Measurements from ENCODE around the gene INPP4A.
A peak's percentile ranks its signal among the peaks of the same experiment; 100 is the strongest.

The INPP4A gene

GRCh38 chr2:98559581-98559980 is 114.9 kb downstream of the INPP4A start:
- H3K27ac Mint-ChIP-seq = no peak overlapping the region
- DNase-seq (no peak), ATAC-seq (no peak)
- no peaks in the 10 kb centered on the region for H3K9me3 Mint-ChIP-seq
- no peak overlapping the region for H3K4me3 Mint-ChIP-seq
- H3K36me3 Mint-ChIP-seq (ENCODE audit: low read depth) = peaks cover 12% of the 10 kb centered on the region
- no peaks in the 10 kb centered on the region for H3K27me3 Mint-ChIP-seq
- H3K4me1 Mint-ChIP-seq = peaks cover 33% of the 10 kb centered on the region

DNA sequence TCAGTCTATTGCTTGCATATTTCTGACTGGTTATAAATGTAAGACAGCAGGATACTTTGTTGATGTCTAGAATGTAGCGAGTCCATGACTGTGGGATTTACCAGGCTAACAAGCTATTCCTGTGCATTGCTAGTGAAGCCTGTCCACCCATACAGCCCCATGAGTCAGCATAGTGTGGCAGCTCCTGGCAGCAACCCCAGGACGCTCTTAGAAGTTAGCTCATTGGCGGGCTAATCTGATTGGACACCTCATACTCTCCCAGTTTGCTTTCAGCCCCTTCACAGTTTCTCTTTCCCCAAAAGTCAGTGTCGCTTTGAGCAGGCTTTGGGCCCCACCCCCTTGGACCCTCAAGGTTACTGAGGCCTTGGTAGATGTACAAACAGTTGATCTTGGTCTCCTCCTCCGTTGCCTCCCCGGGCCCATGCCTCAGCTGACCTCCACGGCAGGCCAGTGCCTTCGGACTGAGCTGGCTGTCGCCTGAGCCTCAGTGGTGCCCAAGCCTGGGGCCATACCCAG is 115.7 kb downstream of the INPP4A start:
- no peak for ATAC-seq
- peaks cover 5% of the 10 kb centered on the region for H3K36me3 Mint-ChIP-seq (ENCODE audit: low read depth)

DNA sequence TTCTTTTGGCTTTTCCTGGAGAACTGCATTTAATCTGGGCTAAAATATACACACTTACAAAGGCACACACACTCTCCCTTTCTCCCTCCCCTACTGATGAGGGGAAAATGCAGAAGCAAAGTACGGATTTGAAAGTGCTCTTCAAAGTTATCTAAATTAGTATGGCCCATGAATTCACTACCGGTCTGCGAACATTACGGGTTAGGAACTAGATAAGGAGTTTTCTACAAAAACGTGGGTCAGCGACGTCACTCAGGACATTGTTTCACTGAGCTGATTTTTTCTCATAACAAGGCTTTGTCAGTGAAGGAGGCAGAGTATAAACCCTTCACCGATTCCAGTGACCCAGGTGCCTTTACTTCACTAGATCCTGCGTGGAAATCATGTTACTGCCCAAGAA is 116.4 kb downstream of the INPP4A start:
- Mint-ChIP-seq H3K27ac (no peak overlapping the region), H3K9me3 (no peaks in the 10 kb centered on the region), H3K36me3 (ENCODE audit: low read depth) (peaks cover 2% of the 10 kb centered on the region), H3K4me3 (no peak overlapping the region), H3K4me1 (peaks cover 32% of the 10 kb centered on the region), H3K27me3 (no peaks in the 10 kb centered on the region)
- DNase-seq (no peak), ATAC-seq (no peak)

More for the DNA sequence above, 115.7 kb downstream of the INPP4A start:
- DNase-seq = no peak
- Mint-ChIP-seq H3K27ac (no peak overlapping the region), H3K4me3 (no peak overlapping the region), H3K27me3 (no peaks in the 10 kb centered on the region), H3K4me1 (peaks cover 33% of the 10 kb centered on the region), H3K9me3 (no peaks in the 10 kb centered on the region)

- Mint-ChIP-seq H3K27me3 (no peaks in the 10 kb centered on the region), H3K36me3 (ENCODE audit: low read depth) (peaks cover 2% of the 10 kb centered on the region), H3K27ac (no peak overlapping the region), H3K4me1 (peaks cover 22% of the 10 kb centered on the region), H3K9me3 (no peaks in the 10 kb centered on the region), H3K4me3 (no peak overlapping the region)
- DNase-seq (no peak), ATAC-seq (no peak)
Measured at GRCh38 chr2:98561902-98562695, 117.4 kb downstream of the INPP4A start.

- Mint-ChIP-seq H3K36me3 (ENCODE audit: low read depth) (peaks cover 2% of the 10 kb centered on the region), H3K27me3 (no peaks in the 10 kb centered on the region), H3K4me3 (no peak overlapping the region), H3K4me1 (peaks cover 17% of the 10 kb centered on the region), H3K27ac (peak overlapping the region; percentile 5), H3K9me3 (no peaks in the 10 kb centered on the region)
- ATAC-seq (no peak), DNase-seq (no peak)
Measured at GRCh38 chr2:98563394-98563793, 118.7 kb downstream of the INPP4A start.

DNA sequence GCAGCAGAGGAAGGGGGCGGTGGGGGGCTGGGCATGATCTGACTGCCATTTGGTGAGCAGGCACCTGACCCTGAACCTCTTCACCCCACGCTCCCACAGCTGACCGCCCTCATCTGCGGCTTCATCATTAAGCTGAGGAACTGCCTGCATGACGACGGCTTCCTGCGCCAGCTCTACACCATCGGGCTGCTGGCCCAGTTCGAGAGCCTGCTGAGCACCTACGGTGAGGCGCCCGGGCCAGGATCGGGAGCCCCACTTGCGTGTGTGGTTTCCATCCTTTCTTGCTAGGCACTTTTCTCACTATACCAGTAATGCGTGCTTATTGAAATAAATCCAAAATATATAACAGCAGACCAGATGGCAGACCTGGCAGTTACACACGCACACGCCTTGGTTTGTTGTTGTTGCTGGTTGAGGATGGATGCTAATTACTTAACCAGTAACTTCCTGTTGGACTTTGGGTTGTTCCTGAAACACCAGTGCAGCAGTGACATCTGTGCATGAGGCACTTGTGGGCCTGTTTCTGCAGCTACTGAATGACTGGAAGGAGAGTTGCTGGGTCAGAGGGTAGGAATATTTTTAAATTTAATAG is 120.0 kb downstream of the INPP4A start:
- DNase-seq (no peak), ATAC-seq (no peak)
- H3K4me3 Mint-ChIP-seq = no peak overlapping the region
- peaks cover 3% of the 10 kb centered on the region for H3K36me3 Mint-ChIP-seq (ENCODE audit: low read depth)
- no peak overlapping the region for H3K27ac Mint-ChIP-seq
- peaks cover 8% of the 10 kb centered on the region for H3K4me1 Mint-ChIP-seq
- H3K9me3 Mint-ChIP-seq = no peaks in the 10 kb centered on the region
- no peaks in the 10 kb centered on the region for H3K27me3 Mint-ChIP-seq

GRCh38 chr2:98565286-98565860 is 120.7 kb downstream of the INPP4A start:
- no peaks in the 10 kb centered on the region for H3K27me3 Mint-ChIP-seq
- H3K36me3 Mint-ChIP-seq (ENCODE audit: low read depth) = peaks cover 9% of the 10 kb centered on the region
- no peak overlapping the region for H3K4me3 Mint-ChIP-seq
- DNase-seq (no peak), ATAC-seq (no peak)
- H3K9me3 Mint-ChIP-seq = no peaks in the 10 kb centered on the region
- H3K27ac Mint-ChIP-seq = peak overlapping the region; percentile 28
- peaks cover 3% of the 10 kb centered on the region for H3K4me1 Mint-ChIP-seq

DNA sequence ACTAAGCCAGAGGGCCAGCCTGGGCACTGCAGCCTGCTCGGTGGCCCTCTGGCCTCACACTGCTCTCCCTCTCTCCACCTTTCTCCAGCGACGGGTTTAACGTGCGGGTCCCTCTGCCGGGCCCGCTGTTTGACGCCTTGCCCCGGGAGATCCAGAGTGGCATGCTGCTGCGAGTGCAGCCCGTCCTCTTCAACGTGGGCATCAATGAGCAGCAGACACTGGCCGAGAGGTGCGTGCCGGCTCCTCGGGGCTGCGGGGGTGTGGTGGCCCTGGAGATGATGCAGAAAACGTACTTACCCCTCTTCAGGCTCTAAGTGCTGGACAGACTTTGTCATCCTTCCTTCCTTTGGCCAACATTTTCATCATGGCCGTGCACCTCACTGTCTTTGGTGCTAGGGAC is 121.3 kb downstream of the INPP4A start:
- no peak overlapping the region for H3K27ac Mint-ChIP-seq
- H3K4me1 Mint-ChIP-seq = peaks cover 3% of the 10 kb centered on the region
- H3K27me3 Mint-ChIP-seq = no peaks in the 10 kb centered on the region
- no peak overlapping the region for H3K4me3 Mint-ChIP-seq
- DNase-seq = no peak
- peaks cover 8% of the 10 kb centered on the region for H3K36me3 Mint-ChIP-seq (ENCODE audit: low read depth)
- no peaks in the 10 kb centered on the region for H3K9me3 Mint-ChIP-seq
- no peak for ATAC-seq

DNA sequence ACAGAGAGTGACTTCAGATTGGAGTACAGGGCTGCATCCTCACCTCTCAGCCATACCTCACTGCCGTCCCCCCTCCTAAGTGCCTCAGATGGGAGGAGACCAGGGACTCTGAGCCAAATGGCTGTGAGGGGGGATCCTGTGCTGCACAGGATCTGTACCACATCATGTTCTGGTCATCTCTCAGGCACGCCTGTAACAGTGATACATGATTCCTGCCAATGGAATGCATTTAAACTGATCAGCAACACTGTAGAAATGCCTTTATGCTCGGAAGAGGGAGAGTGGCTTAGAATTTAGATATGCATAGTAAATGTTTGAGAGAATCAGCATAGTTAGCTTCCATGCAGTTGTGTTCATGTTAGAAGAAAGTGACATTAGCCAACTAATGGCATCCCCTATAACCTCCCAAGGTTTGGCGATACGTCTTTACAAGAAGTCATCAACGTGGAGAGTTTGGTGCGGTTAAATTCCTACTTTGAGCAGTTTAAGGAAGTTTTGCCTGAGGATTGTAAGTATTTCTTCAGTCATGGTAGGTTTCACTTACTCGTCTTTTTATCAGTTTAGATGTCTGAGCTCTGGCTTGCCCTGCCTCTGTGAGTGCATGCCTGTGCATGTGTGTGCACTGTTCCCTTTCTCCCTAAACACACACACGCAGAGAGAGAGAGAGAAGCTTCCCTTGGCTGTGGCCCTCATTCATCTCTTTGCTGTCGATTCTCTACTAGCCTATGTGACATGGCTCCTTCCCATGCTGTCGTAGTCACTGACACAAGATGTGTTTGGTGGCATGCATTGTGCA is 123.7 kb downstream of the INPP4A start:
- H3K4me1 Mint-ChIP-seq = peaks cover 3% of the 10 kb centered on the region
- no peak for ATAC-seq
- H3K4me3 Mint-ChIP-seq = no peak overlapping the region
- H3K27me3 Mint-ChIP-seq = no peaks in the 10 kb centered on the region
- DNase-seq = no peak
- peaks cover 6% of the 10 kb centered on the region for H3K36me3 Mint-ChIP-seq (ENCODE audit: low read depth)
- no peaks in the 10 kb centered on the region for H3K9me3 Mint-ChIP-seq
- no peak overlapping the region for H3K27ac Mint-ChIP-seq

DNA sequence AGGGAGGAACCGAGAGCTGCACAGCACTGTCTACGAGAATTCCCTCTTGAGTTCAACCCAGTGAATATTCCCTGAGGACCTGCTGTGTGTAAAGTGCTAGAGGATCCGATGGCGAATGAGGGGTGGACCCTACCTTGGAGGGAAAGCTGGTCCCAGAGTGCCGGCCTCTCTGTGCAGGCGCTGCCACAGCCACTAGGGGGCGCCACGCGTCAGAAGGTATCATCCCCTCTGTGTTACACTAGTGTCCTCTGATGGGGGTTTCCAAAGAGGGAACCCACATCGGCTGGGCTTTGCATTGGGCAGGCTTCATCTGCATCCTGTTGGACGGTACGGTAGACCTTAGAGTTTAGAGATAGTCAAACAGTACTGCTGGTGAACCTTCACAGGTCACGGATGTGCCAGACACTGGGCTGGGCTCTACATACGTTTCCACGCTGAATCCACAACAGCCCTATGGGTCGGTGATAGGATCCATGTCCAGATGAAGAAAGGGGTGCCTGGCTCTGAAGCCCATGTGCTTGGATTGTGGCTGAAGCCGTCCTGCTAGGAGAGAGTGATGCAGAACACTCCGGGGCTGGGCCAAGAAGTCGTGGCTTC is 124.6 kb downstream of the INPP4A start:
- H3K4me3 Mint-ChIP-seq = no peak overlapping the region
- H3K4me1 Mint-ChIP-seq = peaks cover 3% of the 10 kb centered on the region
- H3K27ac Mint-ChIP-seq = no peak overlapping the region
- peak; percentile 83 for DNase-seq
- peak; percentile 67 for ATAC-seq
- H3K9me3 Mint-ChIP-seq = no peaks in the 10 kb centered on the region
- H3K27me3 Mint-ChIP-seq = no peaks in the 10 kb centered on the region
- peaks cover 6% of the 10 kb centered on the region for H3K36me3 Mint-ChIP-seq (ENCODE audit: low read depth)

GRCh38 chr2:98569915-98570314 is 125.3 kb downstream of the INPP4A start:
- Mint-ChIP-seq H3K27me3 (no peaks in the 10 kb centered on the region), H3K27ac (peak overlapping the region; percentile 35), H3K4me3 (no peak overlapping the region), H3K36me3 (ENCODE audit: low read depth) (peaks cover 6% of the 10 kb centered on the region), H3K4me1 (peaks cover 3% of the 10 kb centered on the region), H3K9me3 (no peaks in the 10 kb centered on the region)
- DNase-seq (no peak), ATAC-seq (no peak)

GRCh38 chr2:98570356-98570755 is 125.7 kb downstream of the INPP4A start:
- Mint-ChIP-seq H3K27ac (peak overlapping the region; percentile 35), H3K4me3 (no peak overlapping the region), H3K9me3 (no peaks in the 10 kb centered on the region), H3K27me3 (no peaks in the 10 kb centered on the region), H3K36me3 (ENCODE audit: low read depth) (peaks cover 6% of the 10 kb centered on the region), H3K4me1 (peaks cover 2% of the 10 kb centered on the region)
- DNase-seq = no peak
- ATAC-seq = no peak

DNA sequence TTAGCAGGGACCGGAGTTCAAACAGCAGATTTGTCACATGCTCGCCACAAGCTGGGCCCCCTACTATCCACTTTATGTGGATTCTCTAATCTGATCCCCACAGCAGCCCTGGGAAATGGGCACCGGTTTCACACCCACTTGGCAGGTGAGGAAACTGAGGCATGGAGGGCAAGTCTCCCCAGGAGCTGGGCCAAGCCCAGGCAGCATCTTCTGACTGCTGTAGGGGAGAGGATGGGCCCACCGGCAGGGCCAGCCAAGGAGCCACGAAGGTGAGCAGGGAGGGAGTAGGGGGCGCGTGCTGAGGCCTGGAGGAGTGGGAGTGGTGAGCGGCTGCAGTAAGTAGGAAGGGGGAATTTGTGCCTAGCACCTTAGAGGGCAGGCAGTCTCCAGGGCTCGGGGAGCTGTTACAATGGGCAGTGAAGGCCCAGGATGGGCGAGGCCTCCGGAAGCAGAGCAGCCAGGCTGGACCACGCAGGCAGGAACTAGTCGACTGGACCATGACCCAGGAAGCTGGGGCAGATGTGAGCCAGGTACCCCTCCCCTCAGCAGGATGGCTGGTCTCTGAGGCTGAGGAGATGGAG is 126.6 kb downstream of the INPP4A start:
- DNase-seq = no peak
- no peaks in the 10 kb centered on the region for H3K27me3 Mint-ChIP-seq
- no peak overlapping the region for H3K27ac Mint-ChIP-seq
- ATAC-seq = no peak
- H3K4me3 Mint-ChIP-seq = no peak overlapping the region
- peaks cover 6% of the 10 kb centered on the region for H3K36me3 Mint-ChIP-seq (ENCODE audit: low read depth)
- H3K9me3 Mint-ChIP-seq = no peaks in the 10 kb centered on the region
- H3K4me1 Mint-ChIP-seq = no peaks in the 10 kb centered on the region

DNA sequence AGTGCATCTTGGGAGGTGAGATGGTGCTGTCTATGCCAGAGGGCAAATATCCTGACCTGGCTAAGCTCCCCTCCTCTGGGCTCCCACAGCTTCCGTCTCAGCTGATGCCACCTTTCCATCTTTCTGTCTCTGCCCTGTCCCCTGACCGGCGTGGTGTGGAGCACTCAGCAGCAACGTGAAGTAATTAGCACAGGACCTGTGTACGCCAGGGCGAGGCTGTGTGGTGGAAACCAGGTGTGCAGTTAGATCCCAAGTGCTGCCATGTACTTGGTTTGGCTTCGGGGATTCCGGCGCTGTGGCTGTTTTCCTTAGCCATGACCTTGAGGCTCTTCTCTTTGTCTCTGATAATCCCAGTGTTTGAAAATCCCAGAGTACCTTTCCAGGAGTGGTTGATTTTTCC is 127.1 kb downstream of the INPP4A start:
- Mint-ChIP-seq H3K27ac (no peak overlapping the region), H3K27me3 (no peaks in the 10 kb centered on the region), H3K36me3 (ENCODE audit: low read depth) (peaks cover 6% of the 10 kb centered on the region), H3K9me3 (no peaks in the 10 kb centered on the region), H3K4me3 (no peak overlapping the region), H3K4me1 (no peaks in the 10 kb centered on the region)
- ATAC-seq (no peak), DNase-seq (no peak)
